Measurements from ENCODE around the gene CUX1. TPM values are rescaled to one million over a fixed set of nuclear protein-coding genes. Genes with fewer than 3 reads are reported as not detected.

CUX1 gene
- total and polyA plus RNA-seq, 10 of the 15 experiments (the other 5 are each of a cell fraction or from before 2014, with no cell fraction given) = 6.1 to 48.6 (median 25.9) TPM

DNA sequence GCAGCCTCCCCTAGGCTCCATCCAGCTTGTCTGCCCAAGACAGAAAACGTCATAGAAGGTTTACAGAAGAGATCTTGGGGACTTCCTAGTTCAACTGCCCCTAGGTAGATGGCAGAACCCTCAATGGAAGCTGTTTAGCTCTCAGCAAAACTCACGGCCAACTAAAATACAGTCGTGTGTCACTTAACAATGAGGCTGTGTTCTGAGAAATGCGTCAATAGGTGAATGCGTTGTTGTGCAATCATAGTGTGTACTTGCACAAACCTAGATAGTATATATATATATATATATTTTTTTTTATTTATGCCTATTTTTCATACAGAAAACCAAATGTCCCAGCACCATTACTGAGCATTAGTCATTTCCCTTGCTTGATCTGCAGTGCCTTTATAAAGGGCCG lies 368.9 kb downstream of the CUX1 start:
- H3K79me2 ChIP-seq (ENCODE audit: control insufficient read depth, insufficient read depth, low read length) = no peaks in the 10 kb centered on the region
- ChIA-PET RAD21 (ENCODE audit: unreplicated experiment) (no interaction called here), SMC1A (ENCODE audit: uncharacterized antibody, unreplicated experiment) (no interaction called here), CTCF (interaction anchor here (0.5 kb wide), 1 partner anchor 830 kb away, joined by 3 read pairs; no protein-coding TSS in a partner anchor), POLR2A (no interaction called here)
- in situ Hi-C loops (cut with MboI) (no loop called here), intact Hi-C loops (cut with micrococcal nuclease; ENCODE audit: unreplicated experiment) (no loop called here)
- no peak overlapping the region for H3K27ac ChIP-seq (ENCODE audit: control insufficient read depth, insufficient read depth)
- no peak overlapping the region for H3K4me2 ChIP-seq (ENCODE audit: control insufficient read depth, insufficient read depth)
- no peak for FAIRE-seq
- H3K9me3 ChIP-seq (replicated peaks; ENCODE audit: control insufficient read depth, insufficient read depth, low read length) = no peaks in the 10 kb centered on the region
- H4K20me1 ChIP-seq (ENCODE audit: control insufficient read depth, insufficient read depth) = no peaks in the 10 kb centered on the region
- TF ChIP-seq PAX8 (IDR thresholded peaks at IDR 0.05) (no peak), PML (IDR thresholded peaks at IDR 0.05; ENCODE audit: low read length) (no peak), GABPA (IDR thresholded peaks at IDR 0.05; ENCODE audit: low read depth) (no peak)
- TF ChIP-seq, protein P1, sequence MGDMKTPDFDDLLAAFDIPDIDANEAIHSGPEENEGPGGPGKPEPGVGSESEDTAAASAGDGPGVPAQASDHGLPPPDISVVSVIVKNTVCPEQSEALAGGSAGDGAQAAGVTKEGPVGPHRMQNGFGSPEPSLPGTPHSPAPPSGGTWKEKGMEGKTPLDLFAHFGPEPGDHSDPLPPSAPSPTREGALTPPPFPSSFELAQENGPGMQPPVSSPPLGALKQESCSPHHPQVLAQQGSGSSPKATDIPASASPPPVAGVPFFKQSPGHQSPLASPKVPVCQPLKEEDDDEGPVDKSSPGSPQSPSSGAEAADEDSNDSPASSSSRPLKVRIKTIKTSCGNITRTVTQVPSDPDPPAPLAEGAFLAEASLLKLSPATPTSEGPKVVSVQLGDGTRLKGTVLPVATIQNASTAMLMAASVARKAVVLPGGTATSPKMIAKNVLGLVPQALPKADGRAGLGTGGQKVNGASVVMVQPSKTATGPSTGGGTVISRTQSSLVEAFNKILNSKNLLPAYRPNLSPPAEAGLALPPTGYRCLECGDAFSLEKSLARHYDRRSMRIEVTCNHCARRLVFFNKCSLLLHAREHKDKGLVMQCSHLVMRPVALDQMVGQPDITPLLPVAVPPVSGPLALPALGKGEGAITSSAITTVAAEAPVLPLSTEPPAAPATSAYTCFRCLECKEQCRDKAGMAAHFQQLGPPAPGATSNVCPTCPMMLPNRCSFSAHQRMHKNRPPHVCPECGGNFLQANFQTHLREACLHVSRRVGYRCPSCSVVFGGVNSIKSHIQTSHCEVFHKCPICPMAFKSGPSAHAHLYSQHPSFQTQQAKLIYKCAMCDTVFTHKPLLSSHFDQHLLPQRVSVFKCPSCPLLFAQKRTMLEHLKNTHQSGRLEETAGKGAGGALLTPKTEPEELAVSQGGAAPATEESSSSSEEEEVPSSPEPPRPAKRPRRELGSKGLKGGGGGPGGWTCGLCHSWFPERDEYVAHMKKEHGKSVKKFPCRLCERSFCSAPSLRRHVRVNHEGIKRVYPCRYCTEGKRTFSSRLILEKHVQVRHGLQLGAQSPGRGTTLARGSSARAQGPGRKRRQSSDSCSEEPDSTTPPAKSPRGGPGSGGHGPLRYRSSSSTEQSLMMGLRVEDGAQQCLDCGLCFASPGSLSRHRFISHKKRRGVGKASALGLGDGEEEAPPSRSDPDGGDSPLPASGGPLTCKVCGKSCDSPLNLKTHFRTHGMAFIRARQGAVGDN (IDR thresholded peaks at IDR 0.05) = no peak
- TF ChIP-seq, protein P2, sequence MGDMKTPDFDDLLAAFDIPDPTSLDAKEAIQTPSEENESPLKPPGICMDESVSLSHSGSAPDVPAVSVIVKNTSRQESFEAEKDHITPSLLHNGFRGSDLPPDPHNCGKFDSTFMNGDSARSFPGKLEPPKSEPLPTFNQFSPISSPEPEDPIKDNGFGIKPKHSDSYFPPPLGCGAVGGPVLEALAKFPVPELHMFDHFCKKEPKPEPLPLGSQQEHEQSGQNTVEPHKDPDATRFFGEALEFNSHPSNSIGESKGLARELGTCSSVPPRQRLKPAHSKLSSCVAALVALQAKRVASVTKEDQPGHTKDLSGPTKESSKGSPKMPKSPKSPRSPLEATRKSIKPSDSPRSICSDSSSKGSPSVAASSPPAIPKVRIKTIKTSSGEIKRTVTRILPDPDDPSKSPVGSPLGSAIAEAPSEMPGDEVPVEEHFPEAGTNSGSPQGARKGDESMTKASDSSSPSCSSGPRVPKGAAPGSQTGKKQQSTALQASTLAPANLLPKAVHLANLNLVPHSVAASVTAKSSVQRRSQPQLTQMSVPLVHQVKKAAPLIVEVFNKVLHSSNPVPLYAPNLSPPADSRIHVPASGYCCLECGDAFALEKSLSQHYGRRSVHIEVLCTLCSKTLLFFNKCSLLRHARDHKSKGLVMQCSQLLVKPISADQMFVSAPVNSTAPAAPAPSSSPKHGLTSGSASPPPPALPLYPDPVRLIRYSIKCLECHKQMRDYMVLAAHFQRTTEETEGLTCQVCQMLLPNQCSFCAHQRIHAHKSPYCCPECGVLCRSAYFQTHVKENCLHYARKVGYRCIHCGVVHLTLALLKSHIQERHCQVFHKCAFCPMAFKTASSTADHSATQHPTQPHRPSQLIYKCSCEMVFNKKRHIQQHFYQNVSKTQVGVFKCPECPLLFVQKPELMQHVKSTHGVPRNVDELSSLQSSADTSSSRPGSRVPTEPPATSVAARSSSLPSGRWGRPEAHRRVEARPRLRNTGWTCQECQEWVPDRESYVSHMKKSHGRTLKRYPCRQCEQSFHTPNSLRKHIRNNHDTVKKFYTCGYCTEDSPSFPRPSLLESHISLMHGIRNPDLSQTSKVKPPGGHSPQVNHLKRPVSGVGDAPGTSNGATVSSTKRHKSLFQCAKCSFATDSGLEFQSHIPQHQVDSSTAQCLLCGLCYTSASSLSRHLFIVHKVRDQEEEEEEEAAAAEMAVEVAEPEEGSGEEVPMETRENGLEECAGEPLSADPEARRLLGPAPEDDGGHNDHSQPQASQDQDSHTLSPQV (IDR thresholded peaks at IDR 0.05) = no peak
- TF ChIP-seq, protein P3, sequence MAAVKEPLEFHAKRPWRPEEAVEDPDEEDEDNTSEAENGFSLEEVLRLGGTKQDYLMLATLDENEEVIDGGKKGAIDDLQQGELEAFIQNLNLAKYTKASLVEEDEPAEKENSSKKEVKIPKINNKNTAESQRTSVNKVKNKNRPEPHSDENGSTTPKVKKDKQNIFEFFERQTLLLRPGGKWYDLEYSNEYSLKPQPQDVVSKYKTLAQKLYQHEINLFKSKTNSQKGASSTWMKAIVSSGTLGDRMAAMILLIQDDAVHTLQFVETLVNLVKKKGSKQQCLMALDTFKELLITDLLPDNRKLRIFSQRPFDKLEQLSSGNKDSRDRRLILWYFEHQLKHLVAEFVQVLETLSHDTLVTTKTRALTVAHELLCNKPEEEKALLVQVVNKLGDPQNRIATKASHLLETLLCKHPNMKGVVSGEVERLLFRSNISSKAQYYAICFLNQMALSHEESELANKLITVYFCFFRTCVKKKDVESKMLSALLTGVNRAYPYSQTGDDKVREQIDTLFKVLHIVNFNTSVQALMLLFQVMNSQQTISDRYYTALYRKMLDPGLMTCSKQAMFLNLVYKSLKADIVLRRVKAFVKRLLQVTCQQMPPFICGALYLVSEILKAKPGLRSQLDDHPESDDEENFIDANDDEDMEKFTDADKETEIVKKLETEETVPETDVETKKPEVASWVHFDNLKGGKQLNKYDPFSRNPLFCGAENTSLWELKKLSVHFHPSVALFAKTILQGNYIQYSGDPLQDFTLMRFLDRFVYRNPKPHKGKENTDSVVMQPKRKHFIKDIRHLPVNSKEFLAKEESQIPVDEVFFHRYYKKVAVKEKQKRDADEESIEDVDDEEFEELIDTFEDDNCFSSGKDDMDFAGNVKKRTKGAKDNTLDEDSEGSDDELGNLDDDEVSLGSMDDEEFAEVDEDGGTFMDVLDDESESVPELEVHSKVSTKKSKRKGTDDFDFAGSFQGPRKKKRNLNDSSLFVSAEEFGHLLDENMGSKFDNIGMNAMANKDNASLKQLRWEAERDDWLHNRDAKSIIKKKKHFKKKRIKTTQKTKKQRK (IDR thresholded peaks at IDR 0.05; ENCODE audit: low read depth, low read length) = no peak
- TF ChIP-seq, protein P4, sequence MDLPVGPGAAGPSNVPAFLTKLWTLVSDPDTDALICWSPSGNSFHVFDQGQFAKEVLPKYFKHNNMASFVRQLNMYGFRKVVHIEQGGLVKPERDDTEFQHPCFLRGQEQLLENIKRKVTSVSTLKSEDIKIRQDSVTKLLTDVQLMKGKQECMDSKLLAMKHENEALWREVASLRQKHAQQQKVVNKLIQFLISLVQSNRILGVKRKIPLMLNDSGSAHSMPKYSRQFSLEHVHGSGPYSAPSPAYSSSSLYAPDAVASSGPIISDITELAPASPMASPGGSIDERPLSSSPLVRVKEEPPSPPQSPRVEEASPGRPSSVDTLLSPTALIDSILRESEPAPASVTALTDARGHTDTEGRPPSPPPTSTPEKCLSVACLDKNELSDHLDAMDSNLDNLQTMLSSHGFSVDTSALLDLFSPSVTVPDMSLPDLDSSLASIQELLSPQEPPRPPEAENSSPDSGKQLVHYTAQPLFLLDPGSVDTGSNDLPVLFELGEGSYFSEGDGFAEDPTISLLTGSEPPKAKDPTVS (IDR thresholded peaks at IDR 0.05; ENCODE audit: low read depth, low read length) = no peak
- TF ChIP-seq, protein P5, sequence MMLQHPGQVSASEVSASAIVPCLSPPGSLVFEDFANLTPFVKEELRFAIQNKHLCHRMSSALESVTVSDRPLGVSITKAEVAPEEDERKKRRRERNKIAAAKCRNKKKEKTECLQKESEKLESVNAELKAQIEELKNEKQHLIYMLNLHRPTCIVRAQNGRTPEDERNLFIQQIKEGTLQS (IDR thresholded peaks at IDR 0.05; ENCODE audit: borderline replicate concordance, extremely low read depth, low read depth, low read length) = no peak
- ATAC-seq = no peak
- BruUV-seq (replicated peaks) = no TSS peak
- H3K36me3 ChIP-seq (ENCODE audit: control insufficient read depth in 2 of 2, insufficient read depth in 2 of 2, low read length in 1 of 2) = peaks cover 11 to 16% of the 10 kb centered on the region in 2 experiments; a peak in 2 of 4 replicates
- WGBS (ENCODE audit: insufficient coverage, insufficient replicate concordance, low lambda C conversion rate, missing lambda C conversion rate) = 99% methylated on average over 6 of the region's 6 CpGs
- no peak overlapping the region for H2AFZ ChIP-seq (ENCODE audit: control insufficient read depth, low read depth, low read length)
- H3K27me3 ChIP-seq (replicated peaks in 1 of 2; ENCODE audit: control insufficient read depth in 2 of 2, insufficient read depth in 2 of 2, low read length in 1 of 2) = no peaks in the 10 kb centered on the region
- no peaks in the 10 kb centered on the region for H3K4me1 ChIP-seq (ENCODE audit: control insufficient read depth, insufficient read depth, low read length)
- DNase-seq (ENCODE audit: low read depth, low spot score) = no peak
- H3K9ac ChIP-seq (ENCODE audit: control insufficient read depth, insufficient read depth, low read length) = no peak overlapping the region
- H3K4me3 ChIP-seq = no peak overlapping the region
